Neuron (in vitro differentiated cells): ENCODE measurements around the gene RFX2.

Source experiments
- H2AFZ ChIP-seq: one replicate; pipeline ENCODE4 v1.6.1; 2013; ENCODE audit warnings: low read depth, mild to moderate bottlenecking, inconsistent platforms, low read length, moderate library complexity
- H3K27me3 ChIP-seq: one replicate; pipeline ENCODE4 v1.6.1; 2013; ENCODE audit warnings: low read length; ENCODE audit not compliant: insufficient read depth
- H3K36me3 ChIP-seq: one replicate; pipeline ENCODE4 v1.6.1; 2013; ENCODE audit warnings: low read length; ENCODE audit not compliant: insufficient read depth
- H3K4me1 ChIP-seq: one replicate; pipeline ENCODE4 v1.6.1; 2013; ENCODE audit warnings: low read length; ENCODE audit not compliant: insufficient read depth
- H3K4me3 ChIP-seq: 2 replicates; pipeline ENCODE4 v1.5.1; 2013; ENCODE audit warnings: mild to moderate bottlenecking, low read length, moderate library complexity
- H3K9me3 ChIP-seq: one replicate; pipeline ENCODE4 v1.6.1; 2013; ENCODE audit warnings: low read length

RFX2 gene

GRCh38 chr19:6067975-6068374 lies 42.3 kb downstream of the RFX2 start:
- H2AFZ ChIP-seq, result no peak overlapping the region
- H3K9me3 ChIP-seq, result peaks cover 5% of the 10 kb centered on the region
- H3K4me1 ChIP-seq, result peaks cover 35% of the 10 kb centered on the region
- no peaks in the 10 kb centered on the region for H3K27me3 ChIP-seq
- no peaks in the 10 kb centered on the region for H3K36me3 ChIP-seq
- peak overlapping the region; percentile 38 for H3K4me3 ChIP-seq

- H3K4me1 ChIP-seq, result peaks cover 35% of the 10 kb centered on the region
- H2AFZ ChIP-seq, result no peak overlapping the region
- peak overlapping the region; percentile 38 for H3K4me3 ChIP-seq
- peaks cover 5% of the 10 kb centered on the region for H3K9me3 ChIP-seq
- no peaks in the 10 kb centered on the region for H3K27me3 ChIP-seq
- H3K36me3 ChIP-seq, result no peaks in the 10 kb centered on the region
These were observed 43.3 kb downstream of the RFX2 start for GRCh38 chr19:6066661-6067646.

- no peaks in the 10 kb centered on the region for H3K36me3 ChIP-seq
- peaks cover 5% of the 10 kb centered on the region for H3K9me3 ChIP-seq
- peak overlapping the region; percentile 27 for H3K4me3 ChIP-seq
- peaks cover 35% of the 10 kb centered on the region for H3K4me1 ChIP-seq
- no peaks in the 10 kb centered on the region for H3K27me3 ChIP-seq
- H2AFZ ChIP-seq, result no peak overlapping the region
These were observed 44.5 kb downstream of the RFX2 start for GRCh38 chr19:6065685-6066374.

DNA sequence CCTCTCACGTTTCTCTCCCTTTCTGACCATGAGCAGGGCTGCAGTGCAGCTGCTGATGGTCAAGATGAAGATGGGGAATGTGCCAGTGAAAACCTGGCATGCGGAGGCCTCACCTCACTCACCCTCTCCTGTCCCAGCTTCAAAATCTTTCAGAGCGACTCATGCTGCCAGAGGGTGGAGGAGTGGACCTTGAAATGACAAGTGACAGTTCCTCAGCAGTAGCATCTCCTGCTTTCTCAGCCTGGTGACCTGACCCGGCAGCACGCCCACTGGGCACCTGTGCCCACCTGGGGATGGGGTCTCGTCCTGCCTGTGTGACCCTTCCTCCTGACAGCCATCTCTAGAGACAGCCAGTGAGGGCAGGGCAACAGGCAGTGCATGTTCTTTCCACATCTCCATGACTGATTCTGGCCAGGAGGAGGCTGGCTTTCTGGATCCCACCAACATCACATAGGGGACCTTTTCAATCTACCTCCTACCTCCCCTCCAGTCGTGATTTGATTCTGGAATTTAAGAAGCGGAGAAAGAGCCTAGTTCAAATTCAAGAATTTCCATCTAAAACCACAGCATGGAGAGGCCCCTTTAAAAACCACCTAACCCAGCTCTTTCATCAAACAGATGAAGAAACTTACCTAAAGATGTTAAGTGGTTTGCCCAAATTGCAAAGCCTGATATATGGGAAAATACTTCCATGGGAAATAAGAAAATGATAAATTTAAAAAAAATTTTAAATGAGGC lies 45.8 kb downstream of the RFX2 start:
- H3K4me1 ChIP-seq, result peaks cover 35% of the 10 kb centered on the region
- H3K27me3 ChIP-seq, result no peaks in the 10 kb centered on the region
- peaks cover 7% of the 10 kb centered on the region for H3K9me3 ChIP-seq
- no peak overlapping the region for H2AFZ ChIP-seq
- H3K36me3 ChIP-seq, result no peaks in the 10 kb centered on the region
- H3K4me3 ChIP-seq, result no peak overlapping the region

- Histone ChIP-seq H3K36me3 (no peaks in the 10 kb centered on the region), H3K4me3 (no peak overlapping the region), H2AFZ (no peak overlapping the region), H3K9me3 (peaks cover 7% of the 10 kb centered on the region), H3K27me3 (no peaks in the 10 kb centered on the region), H3K4me1 (peaks cover 35% of the 10 kb centered on the region)
These were observed 46.5 kb downstream of the RFX2 start for GRCh38 chr19:6063576-6064335.

- Histone ChIP-seq H3K36me3 (no peaks in the 10 kb centered on the region), H3K9me3 (peaks cover 7% of the 10 kb centered on the region), H3K4me3 (no peak overlapping the region), H3K4me1 (peaks cover 29% of the 10 kb centered on the region), H2AFZ (no peak overlapping the region), H3K27me3 (no peaks in the 10 kb centered on the region)
These were observed 47.2 kb downstream of the RFX2 start for GRCh38 chr19:6062961-6063575.

GRCh38 chr19:6062274-6062673 lies 48.0 kb downstream of the RFX2 start:
- H3K27me3 ChIP-seq, result no peaks in the 10 kb centered on the region
- H3K9me3 ChIP-seq, result peaks cover 7% of the 10 kb centered on the region
- H2AFZ ChIP-seq, result no peak overlapping the region
- H3K4me3 ChIP-seq, result no peak overlapping the region
- peaks cover 29% of the 10 kb centered on the region for H3K4me1 ChIP-seq
- H3K36me3 ChIP-seq, result no peaks in the 10 kb centered on the region

- Histone ChIP-seq H3K27me3 (no peaks in the 10 kb centered on the region), H2AFZ (no peak overlapping the region), H3K36me3 (no peaks in the 10 kb centered on the region), H3K9me3 (peaks cover 7% of the 10 kb centered on the region), H3K4me3 (no peak overlapping the region), H3K4me1 (peaks cover 32% of the 10 kb centered on the region)
These were observed 48.7 kb downstream of the RFX2 start for GRCh38 chr19:6061376-6062130.

GRCh38 chr19:6060600-6061375 lies 49.5 kb downstream of the RFX2 start:
- H2AFZ ChIP-seq, result no peak overlapping the region
- no peak overlapping the region for H3K4me3 ChIP-seq
- no peaks in the 10 kb centered on the region for H3K27me3 ChIP-seq
- H3K4me1 ChIP-seq, result peaks cover 28% of the 10 kb centered on the region
- peaks cover 7% of the 10 kb centered on the region for H3K9me3 ChIP-seq
- H3K36me3 ChIP-seq, result no peaks in the 10 kb centered on the region

- Histone ChIP-seq H3K4me3 (no peak overlapping the region), H3K9me3 (peaks cover 7% of the 10 kb centered on the region), H3K4me1 (peaks cover 24% of the 10 kb centered on the region), H3K27me3 (no peaks in the 10 kb centered on the region), H3K36me3 (no peaks in the 10 kb centered on the region), H2AFZ (no peak overlapping the region)
These were observed 50.2 kb downstream of the RFX2 start for GRCh38 chr19:6059988-6060599.
